GM18868 (cell line): ENCODE results near the gene TMA7B.
A peak's percentile ranks its signal among the peaks of the same experiment; 100 is the strongest.
"Not testable (repeated sequence)": the region's sequence is repeated elsewhere in the genome, so short reads cannot be mapped to it uniquely, and the experiment has no call there.

Source experiments
- ATAC-seq: cut with Tn5 transposase; IDR thresholded peaks from one replicate; pipeline ENCODE4 v1.9.1; 2021; ENCODE audit warnings: mild to moderate bottlenecking, moderate library complexity; ENCODE audit not compliant: unreplicated experiment

The TMA7B gene

GRCh38 chr22:39951603-39952293 lies 8.4 kb upstream of the TMA7B start:
- not testable (repeated sequence) for ATAC-seq

GRCh38 chr22:39952347-39952746 lies 7.8 kb upstream of the TMA7B start:
- ATAC-seq, result no peak

- ATAC-seq, result no peak
These were observed 7.1 kb upstream of the TMA7B start for GRCh38 chr22:39953101-39953500.

GRCh38 chr22:39954584-39955055 lies 5.6 kb upstream of the TMA7B start:
- no peak for ATAC-seq

- no peak for ATAC-seq
These were observed 4.5 kb upstream of the TMA7B start for GRCh38 chr22:39955675-39956074.

- ATAC-seq, result no peak
These were observed 3.1 kb upstream of the TMA7B start for GRCh38 chr22:39956932-39957664.

- ATAC-seq, result no peak
These were observed 2.0 kb upstream of the TMA7B start for GRCh38 chr22:39958009-39958711.

GRCh38 chr22:39958949-39959639 lies 1.1 kb upstream of the TMA7B start:
- no peak for ATAC-seq

- ATAC-seq, result peak; percentile 80
These were observed 872 bp downstream of the TMA7B start for GRCh38 chr22:39960791-39961746.

GRCh38 chr22:39962071-39962470 lies 1.9 kb downstream of the TMA7B start:
- no peak for ATAC-seq

GRCh38 chr22:39965748-39966147 lies 5.6 kb downstream of the TMA7B start:
- no peak for ATAC-seq

- ATAC-seq, result no peak
These were observed 6.3 kb downstream of the TMA7B start for GRCh38 chr22:39966470-39966869.

GRCh38 chr22:39967103-39967829 lies 7.1 kb downstream of the TMA7B start:
- ATAC-seq, result no peak

- no peak for ATAC-seq
These were observed 8.1 kb downstream of the TMA7B start for GRCh38 chr22:39967996-39968972.

- ATAC-seq, result no peak
These were observed 10.5 kb downstream of the TMA7B start for GRCh38 chr22:39970742-39971141.

GRCh38 chr22:39972641-39973040 lies 12.4 kb downstream of the TMA7B start:
- ATAC-seq, result no peak

- no peak for ATAC-seq
These were observed 13.5 kb downstream of the TMA7B start for GRCh38 chr22:39973656-39974055.

- no peak for ATAC-seq
These were observed 13.9 kb downstream of the TMA7B start for GRCh38 chr22:39974065-39974464.
